Gastrocnemius medialis (tissue), 4 donors: ENCODE results near the gene PGBD4. TPM values are rescaled to one million over a fixed set of nuclear protein-coding genes. Genes with fewer than 3 reads are reported as not detected.

Source experiments
- ATAC-seq, 2 donors: fragments of 150-250 bp; one replicate each; pipeline ENCODE4 v1.9.1; 2016
- DNase-seq, 2 donors: peaks; one replicate each; pipeline ENCODE4 v3.0.0-alpha.2; 2019
- H3K27ac ChIP-seq, 4 donors: fragments of 200-600 bp; sonication (generic); 1 replicate in 1 of 4; 2 replicates in 3 of 4; pipeline ENCODE4 v1.5.1; 2016 to 2018; ENCODE audit warnings: mild to moderate bottlenecking in 2 of 4, moderate library complexity in 1 of 4
- H3K27me3 ChIP-seq, 3 donors: fragments of 200-600 bp; sonication (generic) in 2 of 3; 1 replicate in 1 of 3; 2 replicates in 2 of 3; pipeline versions ENCODE4 v1.5.1 to v1.6.0; 2016 to 2019; ENCODE audit warnings: mild to moderate bottlenecking in 1 of 3, moderate library complexity in 1 of 3
- H3K36me3 ChIP-seq, 2 donors: fragments of 200-600 bp; sonication (generic) in 1 of 2; one replicate each; pipeline ENCODE4 v1.5.1; 2017 to 2018
- H3K4me1 ChIP-seq, 2 donors: fragments of 200-600 bp; sonication (generic) in 1 of 2; one replicate each; pipeline ENCODE4 v1.5.1; 2016 to 2017; ENCODE audit warnings: mild to moderate bottlenecking in 2 of 2
- H3K4me3 ChIP-seq, 4 donors: fragments of 200-600 bp; sonication (generic) in 3 of 4; 1 replicate in 1 of 4; 2 replicates in 3 of 4; pipeline ENCODE4 v1.5.1; 2016 to 2019; ENCODE audit warnings: mild to moderate bottlenecking in 2 of 4
- H3K9me3 ChIP-seq, 3 donors: fragments of 200-600 bp; sonication (generic) in 2 of 3; 1 replicate in 1 of 3; 2 replicates in 2 of 3; pipeline ENCODE4 v1.5.1; 2016 to 2019
- CTCF ChIP-seq, 5 experiments: fragments of 450-650 bp in 3 of 5; fragments of 200-600 bp in 2 of 5; sonication (generic) in 2 of 5; IDR thresholded peaks in 4 of 5; conservative IDR thresholded peaks in 1 of 5; 1 replicate in 4 of 5; 2 replicates in 1 of 5; pipeline ENCODE4 v1.5.1; 2016 to 2019; ENCODE audit warnings: antibody characterized with exemption in 5 of 5, mild to moderate bottlenecking in 3 of 5, moderate library complexity in 3 of 5
- POLR2A ChIP-seq, 2 donors: fragments of 450-650 bp; IDR thresholded peaks; one replicate each; pipeline ENCODE4 v1.6.1; 2017; ENCODE audit warnings: antibody characterized with exemption in 2 of 2, mild to moderate bottlenecking in 2 of 2, moderate library complexity in 2 of 2
- in situ Hi-C, 4 donors: fragments of 200-750 bp; cut with MboI; loops; one replicate each; pipeline versions ENCODE4 v1.15.0 to v1.8.0; 2017; ENCODE audit warnings: low sequenced_read_pairs in 4 of 4
- intact Hi-C: fragments of 100-400 bp; cut with DNase I; formaldehyde crosslinking; loops from one replicate; pipeline ENCODE4 v1.15.1; 2023; ENCODE audit warnings: low total_unique reads
- total RNA-seq, 4 donors: library from RNA; depleted of rRNA; stranded (reverse); fragments of >200 nt; gene quantifications; one replicate each; pipeline versions ENCODE4 v1.1.0 to v1.2.3, GENCODE V29; 2016

Gene PGBD4
- total RNA-seq, 4 donors from 2014 or later: 0.73 to 1.9 (median 1.2) TPM

- Histone ChIP-seq H3K27me3 (no peaks in the 10 kb centered on the region), H3K27ac (no peak overlapping the region), H3K4me1 (peaks cover 0 to 6% of the 10 kb centered on the region in 2 donors), H3K9me3 (no peaks in the 10 kb centered on the region), H3K36me3 (no peaks in the 10 kb centered on the region), H3K4me3 (no peak overlapping the region)
- TF ChIP-seq CTCF (IDR thresholded peaks at IDR 0.05 in 4 of 5, conservative IDR thresholded peaks at IDR 0.05 in 1 of 5) (no peak), POLR2A (IDR thresholded peaks at IDR 0.05) (no peak)
- ATAC-seq: no peak
- DNase-seq: no peak
- intact Hi-C loops (no loop called here), in situ Hi-C loops (loop anchor here in 3 of 4 donors (10.0 to 25.0 kb wide), 2 partner anchors 149 to 296 kb away; partner anchors contain the start of genes KATNBL1 (in 2 of the 3) and LPCAT4 (in 1 of the 3))
Observed at GRCh38 chr15:34065941-34066340, 35.9 kb upstream of the PGBD4 start.

GRCh38 chr15:34070003-34070402, 31.9 kb upstream of the PGBD4 start:
- H3K36me3 ChIP-seq: no peaks in the 10 kb centered on the region
- intact Hi-C loops (no loop called here), in situ Hi-C loops (loop anchor here in 1 of 4 donors (25.0 kb wide), 1 partner anchor 292 kb away; the partner anchor contains the start of gene LPCAT4)

GRCh38 chr15:34076785-34077184, 25.1 kb upstream of the PGBD4 start:
- DNase-seq: no peak
- in situ Hi-C loops: no loop called here

More at GRCh38 chr15:34070003-34070402, 31.9 kb upstream of the PGBD4 start:
- no peak overlapping the region for H3K4me3 ChIP-seq
- H3K9me3 ChIP-seq: no peaks in the 10 kb centered on the region
- DNase-seq: no peak
- no peak overlapping the region for H3K27ac ChIP-seq
- no peak for TF ChIP-seq CTCF (IDR thresholded peaks at IDR 0.05 in 4 of 5, conservative IDR thresholded peaks at IDR 0.05 in 1 of 5)
- TF ChIP-seq POLR2A (IDR thresholded peaks at IDR 0.05): no peak
- no peaks in the 10 kb centered on the region for H3K27me3 ChIP-seq
- ATAC-seq: no peak
- H3K4me1 ChIP-seq: no peaks in the 10 kb centered on the region

GRCh38 chr15:34078900-34079299, 23.0 kb upstream of the PGBD4 start:
- Histone ChIP-seq H3K9me3 (no peaks in the 10 kb centered on the region), H3K4me3 (no peak overlapping the region), H3K36me3 (peaks cover 0 to 17% of the 10 kb centered on the region in 2 donors), H3K27me3 (no peaks in the 10 kb centered on the region), H3K4me1 (no peaks in the 10 kb centered on the region), H3K27ac (no peak overlapping the region)
- no peak for ATAC-seq
- TF ChIP-seq POLR2A (IDR thresholded peaks at IDR 0.05): no peak
- TF ChIP-seq CTCF (IDR thresholded peaks at IDR 0.05 in 4 of 5, conservative IDR thresholded peaks at IDR 0.05 in 1 of 5): no peak
- DNase-seq: no peak
- intact Hi-C loops: no loop called here
- in situ Hi-C loops: no loop called here

More at GRCh38 chr15:34076785-34077184, 25.1 kb upstream of the PGBD4 start:
- Histone ChIP-seq H3K36me3 (peaks cover 0 to 3% of the 10 kb centered on the region in 2 donors), H3K27me3 (no peaks in the 10 kb centered on the region), H3K9me3 (no peaks in the 10 kb centered on the region), H3K27ac (no peak overlapping the region), H3K4me3 (no peak overlapping the region), H3K4me1 (no peaks in the 10 kb centered on the region)
- TF ChIP-seq CTCF (IDR thresholded peaks at IDR 0.05 in 4 of 5, conservative IDR thresholded peaks at IDR 0.05 in 1 of 5): no peak
- no peak for TF ChIP-seq POLR2A (IDR thresholded peaks at IDR 0.05)
- ATAC-seq: no peak
- intact Hi-C loops: no loop called here

GRCh38 chr15:34079904-34080303, 22.0 kb upstream of the PGBD4 start:
- Histone ChIP-seq H3K27ac (no peak overlapping the region), H3K4me3 (no peak overlapping the region), H3K27me3 (no peaks in the 10 kb centered on the region), H3K36me3 (peaks cover 0 to 17% of the 10 kb centered on the region in 2 donors), H3K4me1 (no peaks in the 10 kb centered on the region), H3K9me3 (no peaks in the 10 kb centered on the region)
- TF ChIP-seq CTCF (IDR thresholded peaks at IDR 0.05 in 4 of 5, conservative IDR thresholded peaks at IDR 0.05 in 1 of 5) (no peak), POLR2A (IDR thresholded peaks at IDR 0.05) (no peak)
- no peak for DNase-seq
- in situ Hi-C loops: no loop called here
- intact Hi-C loops: no loop called here
- no peak for ATAC-seq
